Brain microvascular endothelial cell (primary cell): ENCODE data around the gene SF3B6.

Source experiments
- DNase-seq: peaks from one replicate; pipeline ENCODE4 v3.0.0-alpha.2; 2020
- H3K27ac ChIP-seq: fragments of 250-450 bp; sonication (Bioruptor Pico); 2 replicates; pipeline ENCODE4 v1.5.1; 2020; ENCODE audit warnings: mild to moderate bottlenecking, moderate library complexity
- H3K27me3 ChIP-seq: fragments of 250-450 bp; sonication (Bioruptor Pico); replicated peaks from 2 replicates; pipeline ENCODE4 v1.5.1; 2020; ENCODE audit warnings: mild to moderate bottlenecking
- H3K36me3 ChIP-seq: fragments of 250-450 bp; sonication (Bioruptor Pico); replicated peaks from 2 replicates; pipeline ENCODE4 v1.5.1; 2020; ENCODE audit warnings: mild to moderate bottlenecking
- H3K4me3 ChIP-seq: 2 replicates; pipeline ENCODE4 v1.5.1; 2011; ENCODE audit warnings: low read depth, mild to moderate bottlenecking, control low read depth, low read length, moderate library complexity
- in situ Hi-C: cut with HindIII; loops from 2 replicates; pipeline ENCODE4 v1.10.0; 2017; ENCODE audit warnings: low sequenced_read_pairs, low pct_ligation_motif_present
- TF ChIP-seq, protein P1 (sequence below): IDR thresholded peaks from 2 replicates; pipeline ENCODE4 v1.5.1; 2011; ENCODE audit warnings: low read depth, mild to moderate bottlenecking, moderate library complexity, low read length, control low read depth, inconsistent platforms; ENCODE audit errors: missing control alignments

The SF3B6 gene

GRCh38 chr2:24017711-24018110, 58.4 kb downstream of the SF3B6 start:
- H3K27ac ChIP-seq, result no peak overlapping the region
- TF ChIP-seq, protein P1, sequence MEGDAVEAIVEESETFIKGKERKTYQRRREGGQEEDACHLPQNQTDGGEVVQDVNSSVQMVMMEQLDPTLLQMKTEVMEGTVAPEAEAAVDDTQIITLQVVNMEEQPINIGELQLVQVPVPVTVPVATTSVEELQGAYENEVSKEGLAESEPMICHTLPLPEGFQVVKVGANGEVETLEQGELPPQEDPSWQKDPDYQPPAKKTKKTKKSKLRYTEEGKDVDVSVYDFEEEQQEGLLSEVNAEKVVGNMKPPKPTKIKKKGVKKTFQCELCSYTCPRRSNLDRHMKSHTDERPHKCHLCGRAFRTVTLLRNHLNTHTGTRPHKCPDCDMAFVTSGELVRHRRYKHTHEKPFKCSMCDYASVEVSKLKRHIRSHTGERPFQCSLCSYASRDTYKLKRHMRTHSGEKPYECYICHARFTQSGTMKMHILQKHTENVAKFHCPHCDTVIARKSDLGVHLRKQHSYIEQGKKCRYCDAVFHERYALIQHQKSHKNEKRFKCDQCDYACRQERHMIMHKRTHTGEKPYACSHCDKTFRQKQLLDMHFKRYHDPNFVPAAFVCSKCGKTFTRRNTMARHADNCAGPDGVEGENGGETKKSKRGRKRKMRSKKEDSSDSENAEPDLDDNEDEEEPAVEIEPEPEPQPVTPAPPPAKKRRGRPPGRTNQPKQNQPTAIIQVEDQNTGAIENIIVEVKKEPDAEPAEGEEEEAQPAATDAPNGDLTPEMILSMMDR, result no peak
- no peak for DNase-seq
- no peaks in the 10 kb centered on the region for H3K36me3 ChIP-seq
- H3K27me3 ChIP-seq, result no peaks in the 10 kb centered on the region
- H3K4me3 ChIP-seq, result no peak overlapping the region
- in situ Hi-C loops, result no loop called here
